Activated T-cell treated with anti-CD3 and anti-CD28 coated beads, Interleukin-2, amount 50 U/mL, for 1 hour (primary cell): ENCODE results near the gene HEXD.
"Not testable (repeated sequence)": the region's sequence is repeated elsewhere in the genome, so short reads cannot be mapped to it uniquely, and the experiment has no call there.

ENCODE experiments used
- DNase-seq: peaks from one replicate; pipeline ENCODE4 v3.0.0-alpha.2; 2020

HEXD gene

DNA sequence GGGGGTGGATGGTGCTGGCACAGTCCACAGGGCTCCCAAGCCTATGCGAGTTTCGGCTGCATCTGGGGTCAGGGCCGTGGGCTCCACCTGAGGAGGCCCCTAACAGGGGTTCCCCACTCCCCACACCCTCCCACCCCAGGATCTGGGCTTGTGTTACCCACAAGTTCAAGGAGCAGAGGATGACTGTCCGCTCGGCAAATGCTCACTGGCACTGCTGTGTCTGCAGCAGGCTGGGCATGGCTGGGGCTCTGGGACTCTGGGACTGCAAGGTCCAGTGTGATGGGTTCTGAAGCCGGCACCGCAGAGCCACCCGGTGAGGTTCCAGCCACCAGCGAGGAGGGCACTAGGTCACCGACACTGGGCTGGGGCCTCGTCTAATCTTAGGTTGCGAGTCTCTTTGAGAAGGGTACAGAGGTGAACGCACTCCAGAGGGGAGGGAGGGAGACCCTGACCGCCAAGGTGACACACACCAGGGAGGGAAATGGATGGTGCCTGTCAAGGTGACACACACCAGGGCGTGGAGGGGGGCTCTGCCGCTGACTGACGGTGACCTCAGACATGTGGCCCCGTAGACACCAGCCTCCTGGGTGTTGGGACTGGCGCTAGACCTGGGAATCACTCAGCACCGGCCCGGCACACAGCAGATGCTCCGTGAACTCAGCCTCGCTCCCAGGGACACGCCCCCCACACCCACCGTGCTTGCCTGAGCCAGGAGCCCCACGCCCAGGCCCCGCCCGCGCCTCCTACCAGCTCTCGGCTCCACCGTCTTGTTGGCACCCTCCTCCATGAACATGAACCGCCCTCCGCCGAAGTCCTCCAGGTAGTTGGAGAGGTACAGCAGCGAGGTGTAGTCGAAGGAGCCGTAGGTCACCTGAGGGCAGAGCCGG is 20.5 kb upstream of the HEXD start:
- DNase-seq: no peak

DNA sequence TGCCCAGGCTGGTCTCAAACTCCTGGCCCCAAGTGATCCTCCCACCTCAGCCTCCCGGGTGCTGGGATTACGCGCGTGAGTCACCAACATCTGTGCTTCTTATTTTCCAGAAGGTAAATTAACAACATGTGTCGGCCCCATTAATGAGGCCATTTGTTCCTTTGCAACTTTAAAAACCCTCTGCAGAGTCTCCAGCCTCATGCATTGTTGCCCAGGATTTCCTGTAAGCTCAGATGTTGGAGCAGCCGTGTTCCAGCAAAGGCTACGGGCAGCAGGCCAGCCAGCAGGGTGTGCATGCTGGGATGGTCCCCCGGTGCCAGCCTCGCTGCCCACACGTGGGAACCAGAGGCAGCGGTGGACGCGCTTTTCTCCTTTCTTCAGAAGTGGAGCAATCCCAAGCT is 19.1 kb upstream of the HEXD start:
- no peak for DNase-seq

GRCh38 chr17:82399601-82400101 is 18.5 kb upstream of the HEXD start:
- DNase-seq: no peak

DNA sequence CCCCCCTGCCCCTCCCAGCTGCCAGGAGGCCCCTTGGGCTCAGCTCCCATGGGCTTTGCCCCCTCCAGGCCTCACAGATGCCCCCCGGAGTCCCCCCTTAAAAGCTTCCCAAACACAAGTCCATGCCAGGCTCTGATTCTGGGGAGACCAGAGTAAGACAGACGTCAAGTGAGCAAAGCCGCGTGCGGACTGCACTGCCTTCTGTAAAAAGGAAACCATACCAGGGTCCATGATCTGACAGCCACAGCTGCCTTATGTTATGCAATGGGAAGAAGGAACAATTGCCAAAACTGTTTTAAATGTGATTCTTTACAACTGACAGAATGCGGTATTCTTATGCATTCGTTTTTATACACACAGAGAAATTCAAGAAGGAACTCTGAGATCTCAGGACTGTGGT is 17.9 kb upstream of the HEXD start:
- DNase-seq: no peak

- peak; percentile 44 for DNase-seq
These were observed 17.3 kb upstream of the HEXD start for GRCh38 chr17:82400830-82401229.

GRCh38 chr17:82402865-82403264 is 15.3 kb upstream of the HEXD start:
- DNase-seq: no peak

- DNase-seq: no peak
These were observed 14.2 kb upstream of the HEXD start for GRCh38 chr17:82403662-82404660.

DNA sequence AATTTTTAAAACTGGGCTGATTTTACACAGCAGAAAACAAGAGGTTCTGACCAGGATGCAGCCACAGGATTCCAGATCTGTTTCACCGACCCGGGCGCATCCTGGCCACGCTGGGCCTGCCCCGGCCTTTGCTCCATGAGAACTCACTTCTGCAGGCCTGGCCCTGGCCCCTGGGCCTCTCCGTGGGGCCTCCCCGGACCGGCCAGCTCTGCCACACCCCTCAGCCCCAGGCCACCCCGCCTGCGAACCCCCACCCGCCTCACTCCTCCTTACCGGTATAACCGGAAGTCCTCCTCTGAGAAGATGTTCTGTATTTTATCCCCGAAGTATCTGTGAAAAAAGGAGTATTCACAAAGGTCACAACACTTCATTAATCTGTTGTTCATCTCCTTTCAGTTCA is 13.1 kb upstream of the HEXD start:
- no peak for DNase-seq

DNA sequence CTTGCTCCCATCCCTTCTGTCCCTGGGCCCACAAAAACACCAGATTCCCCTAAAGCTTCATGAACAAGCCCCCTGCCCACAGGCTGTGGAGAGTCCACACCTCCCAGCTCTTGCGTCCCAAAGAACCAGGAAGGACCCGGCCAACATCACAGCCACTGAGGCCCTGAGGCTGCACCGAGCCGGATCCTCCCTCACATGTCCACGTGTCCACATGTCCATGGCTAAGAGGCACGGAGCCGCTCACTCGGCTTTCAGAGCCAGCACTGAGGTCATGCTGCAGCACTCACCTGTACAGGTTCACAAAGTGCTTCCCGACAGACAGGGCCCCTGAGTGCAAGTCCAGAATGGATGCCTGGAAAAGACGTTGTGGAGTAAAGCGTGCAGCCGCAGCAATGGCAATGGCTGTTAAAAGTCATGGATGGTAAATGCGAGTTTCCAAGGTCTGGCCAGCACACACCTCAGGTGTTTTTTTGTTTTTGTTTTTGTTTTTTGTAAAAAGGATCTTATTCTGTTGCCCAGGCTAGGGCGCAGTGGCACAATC is 11.9 kb upstream of the HEXD start:
- DNase-seq: no peak

GRCh38 chr17:82407255-82407654 is 10.9 kb upstream of the HEXD start:
- no peak for DNase-seq

GRCh38 chr17:82408288-82408937 is 9.7 kb upstream of the HEXD start:
- no peak for DNase-seq

- no peak for DNase-seq
These were observed 9.2 kb upstream of the HEXD start for GRCh38 chr17:82408938-82409318.

GRCh38 chr17:82410014-82410716 is 8.0 kb upstream of the HEXD start:
- no peak for DNase-seq

DNA sequence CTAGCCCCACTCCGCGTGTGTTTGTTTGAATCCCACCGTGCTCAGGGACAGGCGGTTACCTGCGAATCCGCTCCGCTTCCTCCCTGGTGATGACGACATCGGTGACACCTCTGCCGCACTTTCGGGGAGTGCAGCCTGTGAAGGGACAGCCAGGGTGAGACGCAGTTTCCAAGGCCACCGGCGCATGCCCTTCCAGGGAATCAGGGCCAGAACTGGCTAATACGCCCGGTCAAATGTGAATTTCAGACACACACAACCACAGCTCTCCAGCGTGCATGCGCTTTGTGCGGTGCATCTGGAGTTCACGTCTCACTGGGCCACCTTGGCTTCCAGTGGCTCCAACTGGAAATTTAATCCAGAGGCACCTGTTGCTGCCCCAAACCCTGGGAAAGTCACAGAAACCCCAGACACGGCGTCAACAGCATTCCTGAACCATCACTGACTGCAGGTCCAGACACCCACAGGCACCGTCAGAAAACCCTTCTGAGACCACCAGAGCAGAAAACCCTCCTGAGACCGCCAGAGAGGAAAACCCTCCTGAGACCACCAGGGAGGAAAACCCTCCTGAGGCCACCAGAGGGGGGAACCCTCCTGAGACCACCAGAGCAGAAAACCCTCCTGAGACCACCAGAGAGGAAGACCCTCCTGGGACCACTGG is 6.6 kb upstream of the HEXD start:
- DNase-seq: no peak

DNA sequence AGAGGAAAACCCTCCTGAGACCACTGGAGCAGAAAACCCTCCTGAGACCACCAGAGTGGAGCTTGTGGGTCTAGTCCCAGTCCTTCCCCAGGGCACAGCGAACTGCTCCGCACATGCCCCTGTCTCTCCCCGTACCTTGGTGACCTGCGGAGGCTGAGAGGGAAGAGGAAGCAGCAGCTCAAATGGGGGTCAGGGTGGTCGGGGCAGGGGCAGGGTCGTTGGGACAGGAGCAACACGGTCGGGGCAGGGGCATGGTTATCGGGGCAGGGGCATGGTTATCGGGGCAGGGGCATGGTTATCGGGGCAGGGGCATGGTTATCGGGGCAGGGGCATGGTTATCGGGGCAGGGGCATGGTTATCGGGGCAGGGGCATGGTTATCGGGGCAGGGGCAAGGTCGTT is 6.1 kb upstream of the HEXD start:
- DNase-seq: not testable (repeated sequence)

DNA sequence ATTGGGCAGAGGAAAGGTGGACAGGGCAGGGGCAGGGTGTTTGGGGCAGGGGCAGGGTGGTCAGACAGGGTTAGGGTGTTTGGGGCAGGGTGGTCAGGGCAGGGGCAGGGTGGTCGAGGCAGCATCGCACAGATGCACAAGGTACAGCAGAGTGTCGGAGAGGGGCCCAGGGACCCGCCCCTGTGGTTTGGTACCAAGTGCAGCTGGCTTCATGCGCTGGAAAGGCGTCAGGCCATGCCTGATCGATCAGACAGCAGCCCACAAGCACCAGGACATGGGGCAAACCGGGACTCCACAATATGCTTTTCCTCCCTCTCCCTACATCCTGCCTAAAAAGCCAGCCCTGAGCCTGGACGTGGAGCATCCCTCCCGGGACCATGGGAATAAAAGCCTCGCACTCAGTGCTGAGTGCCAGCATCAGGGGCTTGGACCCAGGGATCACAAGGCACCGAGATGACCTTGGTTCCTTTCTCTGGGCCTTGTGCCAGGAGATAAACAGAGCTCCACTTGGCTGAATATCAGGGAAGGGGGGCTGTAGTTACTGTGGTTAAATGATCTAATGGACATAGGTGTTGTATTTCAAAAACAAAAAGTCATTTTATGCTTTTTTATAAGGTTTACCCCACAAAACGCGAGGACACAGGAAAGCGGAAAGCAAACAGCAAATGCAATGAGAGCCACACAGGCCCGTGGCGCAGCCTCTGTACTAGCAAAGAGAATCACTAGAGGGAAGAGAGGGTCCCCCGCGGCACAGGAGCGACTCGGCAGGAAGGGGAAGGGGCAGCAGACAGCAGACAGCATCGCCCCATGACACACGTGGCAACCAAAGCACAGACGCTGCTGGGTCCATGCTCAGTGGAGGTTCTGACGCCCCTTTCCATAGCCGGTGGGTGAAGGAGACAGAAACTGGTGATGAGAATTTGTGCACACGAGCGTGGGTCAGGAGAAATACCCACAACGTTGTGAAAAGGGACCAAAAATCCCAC is 5.3 kb upstream of the HEXD start:
- DNase-seq: no peak

DNA sequence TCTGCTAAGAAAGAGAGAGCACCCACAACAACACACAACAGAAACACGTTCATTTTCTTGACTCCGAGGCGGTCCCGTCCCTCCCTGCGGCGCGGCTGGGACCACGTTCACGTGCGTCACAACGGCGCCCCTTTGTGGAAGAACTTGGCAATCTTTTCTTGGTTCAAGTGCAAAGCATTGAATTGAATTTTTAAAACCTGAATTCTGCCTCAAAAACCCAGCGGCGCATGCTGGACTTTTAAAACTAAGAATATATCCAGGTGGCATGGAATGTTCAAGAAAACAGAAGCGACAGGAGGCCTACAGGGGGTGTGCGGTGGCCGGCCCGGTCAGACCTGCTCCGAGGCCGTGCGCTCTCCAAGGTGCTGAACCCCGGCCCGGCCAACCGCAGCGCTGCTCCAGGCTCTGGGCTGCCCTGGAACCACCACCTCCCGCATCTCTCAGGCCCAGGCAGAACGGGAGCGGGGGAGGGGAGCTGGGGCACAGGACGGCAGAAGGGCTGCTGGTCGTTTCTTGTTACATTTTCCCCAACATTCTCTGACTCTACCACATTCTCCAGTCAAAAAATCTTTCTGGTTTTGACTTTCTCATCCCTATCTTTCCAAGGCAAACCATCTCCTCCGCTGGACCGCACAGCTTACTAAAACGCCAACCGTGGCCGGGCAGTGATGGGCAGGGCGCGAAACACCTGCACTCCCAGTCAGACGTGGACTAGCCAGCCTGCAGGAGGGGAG is 3.4 kb upstream of the HEXD start:
- DNase-seq: peak; percentile 74

GRCh38 chr17:82415336-82415735 is 2.8 kb upstream of the HEXD start:
- no peak for DNase-seq

DNA sequence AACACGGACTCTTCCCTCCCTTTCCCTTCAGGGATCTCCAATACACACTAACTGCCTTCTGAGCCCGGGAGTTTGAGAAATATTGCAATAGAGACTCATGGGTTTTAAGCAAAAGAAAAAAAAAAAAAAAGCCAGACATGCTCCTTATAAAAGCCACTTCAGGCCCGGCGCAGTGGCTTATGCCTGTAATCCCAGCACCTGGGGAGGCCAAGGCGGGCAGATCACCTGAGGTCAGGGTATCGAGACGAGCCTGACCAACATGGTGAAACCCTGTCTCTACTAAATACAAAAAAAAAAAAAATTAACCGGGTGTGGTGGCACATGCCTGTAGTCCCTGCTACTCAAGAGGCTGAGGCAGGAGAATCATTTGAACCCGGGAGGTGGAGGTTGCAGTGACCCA is 2.4 kb upstream of the HEXD start:
- no peak for DNase-seq

DNA sequence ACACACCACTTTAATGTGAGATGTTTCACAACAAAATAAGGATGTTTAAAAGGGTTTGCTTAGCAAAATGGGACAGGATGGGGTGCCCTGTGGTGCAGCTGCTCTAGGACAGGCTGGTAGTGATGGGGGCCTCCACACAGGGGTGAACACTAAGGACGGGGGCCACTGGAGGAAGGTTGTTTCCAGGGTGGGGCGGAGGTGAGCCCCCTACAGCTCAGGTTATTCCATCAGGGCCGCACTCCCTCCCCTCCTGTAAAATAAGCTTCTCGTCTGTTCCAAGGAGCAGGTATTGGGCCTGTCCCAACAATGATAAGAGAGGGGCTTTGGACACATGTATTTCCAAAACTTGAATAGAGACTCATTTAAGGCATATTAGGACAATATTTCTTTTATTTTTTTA is 1.9 kb upstream of the HEXD start:
- no peak for DNase-seq
